KMS-11 (cell line): ENCODE data around the gene KLK14.

ENCODE experiments used
- H2AFZ ChIP-seq: fragments of 200-600 bp; sonication (generic); 2 replicates; pipeline ENCODE4 v1.6.1; 2016; ENCODE audit warnings: antibody characterized with exemption, mixed run types, low read depth
- H3K27ac ChIP-seq: fragments of 200-600 bp; sonication (generic); 2 replicates; pipeline ENCODE4 v1.6.1; 2016; ENCODE audit warnings: mild to moderate bottlenecking, mixed run types
- H3K27me3 ChIP-seq: fragments of 200-600 bp; sonication (generic); 2 replicates; pipeline ENCODE4 v1.6.1; 2017; ENCODE audit warnings: mild to moderate bottlenecking, low read depth, mixed run types, moderate library complexity; ENCODE audit not compliant: insufficient read depth
- H3K36me3 ChIP-seq: fragments of 200-600 bp; sonication (generic); 2 replicates; pipeline ENCODE4 v1.6.1; 2017; ENCODE audit warnings: mild to moderate bottlenecking, mixed run types; ENCODE audit not compliant: insufficient read depth
- H3K4me1 ChIP-seq: fragments of 200-600 bp; sonication (generic); 2 replicates; pipeline ENCODE4 v1.6.1; 2016; ENCODE audit warnings: mild to moderate bottlenecking, low read depth, mixed run types; ENCODE audit not compliant: poor library complexity, severe bottlenecking
- H3K4me2 ChIP-seq: fragments of 200-600 bp; sonication (generic); 2 replicates; pipeline ENCODE4 v1.7.0; 2016; ENCODE audit warnings: mild to moderate bottlenecking, mixed run types
- H3K4me3 ChIP-seq: fragments of 200-600 bp; sonication (generic); IDR thresholded peaks from 2 replicates; pipeline ENCODE4 v1.6.1; 2017; ENCODE audit warnings: low read depth, low read length, mixed read lengths; ENCODE audit not compliant: insufficient read depth
- H3K79me2 ChIP-seq: fragments of 200-600 bp; sonication (generic); 2 replicates; pipeline ENCODE4 v1.6.1; 2016; ENCODE audit warnings: low read depth, mixed run types; ENCODE audit not compliant: insufficient read depth
- H3K9ac ChIP-seq: fragments of 200-600 bp; sonication (generic); 2 replicates; pipeline ENCODE4 v1.6.1; 2016; ENCODE audit warnings: mild to moderate bottlenecking, mixed run types
- H4K20me1 ChIP-seq: fragments of 200-600 bp; sonication (generic); 2 replicates; pipeline ENCODE4 v1.6.1; 2016; ENCODE audit warnings: mild to moderate bottlenecking, mixed run types; ENCODE audit not compliant: insufficient read depth
- TF ChIP-seq, protein P1 (sequence below): fragments of 200-600 bp; sonication (generic); conservative IDR thresholded peaks from 2 replicates; pipeline ENCODE4 v1.6.1; 2017; ENCODE audit warnings: low read depth, mild to moderate bottlenecking, antibody characterized with exemption, low read length, moderate library complexity, mixed read lengths

KLK14 gene

DNA sequence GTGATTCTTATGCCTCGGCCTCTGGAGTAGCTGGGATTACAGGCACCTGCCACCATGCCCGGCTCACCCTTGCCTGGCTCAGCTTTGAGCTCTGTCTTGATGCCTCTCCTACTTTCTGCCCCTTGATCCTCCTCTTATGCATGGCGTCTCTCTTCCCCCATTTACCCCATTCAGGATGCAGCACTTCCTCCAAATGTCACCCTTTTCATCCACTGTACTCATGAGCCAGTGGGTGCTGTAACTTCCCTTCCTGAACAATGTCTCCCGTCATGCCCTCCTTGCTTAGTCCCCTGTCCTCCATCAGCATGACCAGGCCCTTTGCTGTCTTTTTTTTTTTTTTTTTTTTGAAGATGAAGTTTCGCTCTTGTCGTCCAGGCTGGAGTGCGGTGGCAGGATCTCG lies 38.6 kb upstream of the KLK14 start:
- Histone ChIP-seq H3K9ac (no peak overlapping the region), H4K20me1 (no peaks in the 10 kb centered on the region), H3K4me3 (no peak overlapping the region), H3K4me2 (no peak overlapping the region), H3K79me2 (no peaks in the 10 kb centered on the region), H3K4me1 (no peaks in the 10 kb centered on the region), H3K36me3 (no peaks in the 10 kb centered on the region), H3K27me3 (peaks cover 41% of the 10 kb centered on the region), H3K27ac (no peak overlapping the region), H2AFZ (no peak overlapping the region)
- TF ChIP-seq, protein P1, sequence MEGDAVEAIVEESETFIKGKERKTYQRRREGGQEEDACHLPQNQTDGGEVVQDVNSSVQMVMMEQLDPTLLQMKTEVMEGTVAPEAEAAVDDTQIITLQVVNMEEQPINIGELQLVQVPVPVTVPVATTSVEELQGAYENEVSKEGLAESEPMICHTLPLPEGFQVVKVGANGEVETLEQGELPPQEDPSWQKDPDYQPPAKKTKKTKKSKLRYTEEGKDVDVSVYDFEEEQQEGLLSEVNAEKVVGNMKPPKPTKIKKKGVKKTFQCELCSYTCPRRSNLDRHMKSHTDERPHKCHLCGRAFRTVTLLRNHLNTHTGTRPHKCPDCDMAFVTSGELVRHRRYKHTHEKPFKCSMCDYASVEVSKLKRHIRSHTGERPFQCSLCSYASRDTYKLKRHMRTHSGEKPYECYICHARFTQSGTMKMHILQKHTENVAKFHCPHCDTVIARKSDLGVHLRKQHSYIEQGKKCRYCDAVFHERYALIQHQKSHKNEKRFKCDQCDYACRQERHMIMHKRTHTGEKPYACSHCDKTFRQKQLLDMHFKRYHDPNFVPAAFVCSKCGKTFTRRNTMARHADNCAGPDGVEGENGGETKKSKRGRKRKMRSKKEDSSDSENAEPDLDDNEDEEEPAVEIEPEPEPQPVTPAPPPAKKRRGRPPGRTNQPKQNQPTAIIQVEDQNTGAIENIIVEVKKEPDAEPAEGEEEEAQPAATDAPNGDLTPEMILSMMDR, result no peak

DNA sequence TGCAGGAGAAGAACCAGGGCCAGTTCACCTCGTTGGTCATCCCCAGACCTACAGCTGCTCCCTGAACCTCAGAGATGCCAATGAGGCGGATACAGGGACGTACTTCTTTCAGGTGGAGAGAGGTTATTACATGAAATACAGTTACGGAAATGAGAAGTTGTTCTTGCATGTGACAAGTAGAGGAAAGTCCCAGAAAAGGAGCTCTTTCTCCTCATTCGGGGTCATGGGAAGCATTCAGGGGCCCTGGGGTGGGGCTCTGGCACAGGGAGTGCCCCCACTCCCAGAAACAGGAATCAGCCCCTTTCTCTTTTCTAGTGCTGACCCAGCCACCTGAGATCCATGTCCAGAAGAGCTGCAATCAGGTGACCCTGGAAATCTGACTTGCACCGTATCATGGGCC lies 37.5 kb upstream of the KLK14 start:
- Histone ChIP-seq H3K4me1 (no peaks in the 10 kb centered on the region), H3K27me3 (peaks cover 51% of the 10 kb centered on the region), H3K4me2 (no peak overlapping the region), H3K79me2 (no peaks in the 10 kb centered on the region), H2AFZ (no peak overlapping the region), H3K36me3 (no peaks in the 10 kb centered on the region), H3K4me3 (no peak overlapping the region), H4K20me1 (no peaks in the 10 kb centered on the region), H3K27ac (no peak overlapping the region), H3K9ac (no peak overlapping the region)
- TF ChIP-seq, protein P1, result no peak

DNA sequence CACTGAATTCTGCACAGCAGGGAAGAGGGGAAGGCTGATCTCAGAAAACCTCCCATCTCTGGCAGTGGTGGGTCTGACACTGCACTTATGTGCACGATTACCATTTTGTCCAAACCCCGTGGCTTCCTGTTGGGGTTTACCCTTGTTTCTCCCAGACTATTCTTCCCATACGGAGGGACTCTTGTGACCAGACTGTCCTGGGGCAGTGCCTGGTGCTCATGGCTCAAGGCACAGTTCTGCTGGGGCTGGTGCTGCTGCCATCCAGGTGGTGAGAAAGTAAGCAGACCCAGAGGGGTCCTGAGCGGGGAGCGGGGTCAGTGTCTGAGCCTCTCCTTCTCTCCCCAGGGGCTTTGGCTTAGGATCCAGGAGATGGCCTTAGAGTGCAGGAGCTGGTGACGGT lies 36.9 kb upstream of the KLK14 start:
- Histone ChIP-seq H3K4me3 (no peak overlapping the region), H2AFZ (no peak overlapping the region), H3K27me3 (peaks cover 55% of the 10 kb centered on the region), H3K36me3 (no peaks in the 10 kb centered on the region), H3K4me2 (no peak overlapping the region), H4K20me1 (no peaks in the 10 kb centered on the region), H3K79me2 (no peaks in the 10 kb centered on the region), H3K4me1 (no peaks in the 10 kb centered on the region), H3K9ac (no peak overlapping the region), H3K27ac (no peak overlapping the region)
- TF ChIP-seq, protein P1, result no peak

DNA sequence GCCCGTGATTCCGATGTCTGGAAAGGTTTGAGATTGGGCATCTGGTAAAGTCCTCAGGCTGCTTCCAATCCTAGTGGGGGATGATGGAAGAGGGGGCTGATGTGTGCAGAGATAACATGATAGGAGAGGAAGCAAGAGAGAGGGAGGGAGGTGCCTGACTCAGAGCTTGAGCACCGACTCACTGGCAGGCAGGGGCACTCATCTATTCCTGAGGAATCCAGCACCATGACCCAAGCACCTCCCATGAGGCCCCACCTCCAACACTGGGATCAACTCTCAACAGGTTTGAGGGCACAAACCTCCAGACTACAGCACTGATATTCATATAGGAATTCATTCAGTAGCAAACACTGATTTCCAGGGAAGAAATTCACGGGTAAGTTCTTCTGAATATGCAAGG lies 36.4 kb upstream of the KLK14 start:
- TF ChIP-seq, protein P1, result no peak
- H3K4me1 ChIP-seq, result no peaks in the 10 kb centered on the region
- no peak overlapping the region for H3K27ac ChIP-seq
- no peak overlapping the region for H3K9ac ChIP-seq
- H3K27me3 ChIP-seq, result peaks cover 59% of the 10 kb centered on the region
- no peak overlapping the region for H3K4me2 ChIP-seq
- no peak overlapping the region for H2AFZ ChIP-seq
- H4K20me1 ChIP-seq, result no peaks in the 10 kb centered on the region
- no peaks in the 10 kb centered on the region for H3K79me2 ChIP-seq
- no peaks in the 10 kb centered on the region for H3K36me3 ChIP-seq
- no peak overlapping the region for H3K4me3 ChIP-seq
